DMS153 treated with DMSO at 0.1 percent for 48 hours (cell line): ENCODE measurements around the gene UBA52.
"Not testable (repeated sequence)": the region's sequence is repeated elsewhere in the genome, so short reads cannot be mapped to it uniquely, and the experiment has no call there.

Experiments used
- DNase-seq: peaks from one replicate; lab custom pipeline; 2025; ENCODE audit not compliant: unreplicated experiment; lab: John Stamatoyannopoulos, UW

The UBA52 gene

GRCh38 chr19:18571564-18572344, at the start of gene UBA52:
TSS of gene UBA52 (plus strand) at chr19:18571857. CDS start at chr19:18573301, 1,444 bp downstream.
- peak; percentile 89 for DNase-seq

DNA sequence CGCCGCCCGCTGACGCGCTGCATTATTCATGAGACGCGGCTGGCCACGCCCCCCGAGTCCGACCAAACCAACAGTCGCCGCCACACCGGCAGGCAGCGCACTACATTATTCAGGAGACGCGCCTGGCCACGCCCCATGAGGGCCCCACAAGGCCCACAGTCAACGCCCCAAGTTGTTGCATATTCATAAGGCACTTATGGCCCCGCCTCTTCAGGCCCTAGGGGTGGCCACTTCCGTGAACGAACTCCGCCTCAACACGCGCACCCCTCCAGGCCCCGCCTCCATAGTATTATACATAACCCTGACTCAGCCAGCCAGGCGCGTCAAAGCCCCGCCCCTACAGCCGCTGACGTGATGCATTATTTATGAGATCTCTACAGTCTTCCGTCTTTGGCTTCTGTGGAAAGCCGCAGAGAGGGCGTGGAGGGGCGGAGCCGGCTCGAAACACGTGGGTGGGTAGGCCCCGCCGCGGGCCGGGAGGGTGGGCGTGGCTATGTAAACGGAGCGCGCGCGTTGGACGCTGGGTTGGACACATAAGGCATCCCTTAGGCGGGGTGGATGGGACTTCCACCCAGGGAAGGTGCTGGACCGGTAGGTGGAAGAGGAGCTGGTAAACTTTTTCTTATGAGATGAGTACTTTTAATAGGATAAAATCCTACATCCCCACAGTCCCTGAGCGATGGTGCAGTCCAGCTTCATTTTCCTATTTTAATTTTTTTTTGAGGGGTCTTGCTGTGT, 49.4 kb upstream of the UBA52 start:
- peak; percentile 98 for DNase-seq

DNA sequence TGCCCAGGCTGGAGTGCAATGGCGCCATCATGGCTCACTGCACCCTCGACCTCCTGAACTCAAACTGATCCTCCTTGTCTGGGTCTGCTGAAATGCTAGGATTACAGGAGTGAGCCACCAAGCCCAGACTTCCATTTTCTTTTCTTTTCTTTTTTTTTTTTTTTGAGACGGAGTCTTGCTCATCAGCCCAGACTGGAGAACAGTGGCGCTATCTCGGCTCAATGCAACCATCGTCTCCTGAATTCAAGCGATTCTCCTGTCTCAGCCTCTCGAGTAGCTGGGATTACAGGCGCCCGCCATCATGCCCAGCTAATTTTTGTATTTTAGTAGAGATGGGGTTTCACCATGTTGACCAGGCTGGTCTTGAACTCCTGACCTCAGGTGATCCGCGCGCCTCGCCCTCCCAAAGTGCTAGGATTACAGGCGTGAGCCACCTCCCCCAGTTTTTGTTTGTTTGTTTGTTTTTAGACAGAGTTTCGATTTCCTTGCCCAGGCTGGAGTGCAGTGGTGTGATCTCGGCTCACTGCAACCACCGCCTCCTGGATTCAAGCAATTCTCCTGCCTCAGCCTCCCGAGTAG, 48.7 kb upstream of the UBA52 start:
- not testable (repeated sequence) for DNase-seq

DNA sequence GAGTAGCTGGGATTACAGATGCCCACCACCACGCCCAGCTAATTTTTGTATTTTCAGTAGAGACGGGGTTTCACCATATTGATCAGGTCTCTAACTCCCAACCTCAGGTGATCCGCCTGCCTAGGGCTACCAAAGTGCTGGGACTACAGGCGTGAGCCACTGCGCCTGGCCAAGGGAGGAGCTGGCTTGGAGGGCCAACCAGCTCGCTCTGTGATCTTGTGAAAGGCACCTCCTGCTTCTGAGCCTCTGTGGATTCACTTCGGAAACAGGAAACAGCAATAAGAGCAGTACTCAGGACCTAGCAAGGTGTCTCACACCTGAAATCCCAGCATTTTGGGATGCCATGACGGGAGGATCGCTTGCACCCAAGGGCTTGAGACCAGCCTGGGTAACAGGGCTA, 47.8 kb upstream of the UBA52 start:
- no peak for DNase-seq

GRCh38 chr19:18526316-18526715, 45.3 kb upstream of the UBA52 start:
- no peak for DNase-seq

GRCh38 chr19:18529782-18530181, 41.9 kb upstream of the UBA52 start:
- DNase-seq, result no peak

GRCh38 chr19:18531485-18531884, 40.2 kb upstream of the UBA52 start:
- DNase-seq, result no peak

DNA sequence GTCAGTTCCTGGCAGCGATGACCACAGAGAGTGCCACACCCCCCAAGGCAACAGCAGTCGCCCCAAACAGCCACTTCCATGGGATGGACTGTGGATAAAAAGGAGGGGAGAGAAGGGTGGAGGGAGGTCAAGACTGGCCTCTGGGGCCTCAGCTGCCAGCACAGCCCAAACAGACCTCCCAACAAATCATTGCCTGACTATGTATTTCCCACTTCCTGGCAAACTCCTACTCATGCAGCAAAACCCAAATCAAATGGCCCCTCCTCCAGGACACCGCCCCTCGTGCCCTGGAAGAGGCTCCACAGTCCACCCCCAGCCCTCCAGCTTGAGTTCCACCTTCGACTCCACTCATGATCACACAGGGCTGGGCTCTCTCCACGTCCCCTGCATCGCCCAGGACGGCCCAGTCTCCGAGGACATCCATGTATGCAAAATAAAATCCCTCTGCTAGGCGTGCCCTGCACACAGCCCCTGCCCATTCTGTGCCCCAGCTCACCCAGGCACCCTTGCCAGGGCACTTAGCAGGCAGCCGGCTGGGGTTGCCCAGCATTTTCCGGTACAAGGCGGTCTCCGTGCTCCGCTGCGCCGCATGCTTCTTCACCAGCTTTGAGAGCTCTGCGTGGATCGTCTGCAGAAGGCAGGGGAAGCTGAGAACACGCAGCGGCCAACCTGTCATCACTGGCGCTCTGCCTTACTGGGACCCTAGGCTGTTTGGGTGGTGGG, 39.3 kb upstream of the UBA52 start:
- DNase-seq, result no peak

DNA sequence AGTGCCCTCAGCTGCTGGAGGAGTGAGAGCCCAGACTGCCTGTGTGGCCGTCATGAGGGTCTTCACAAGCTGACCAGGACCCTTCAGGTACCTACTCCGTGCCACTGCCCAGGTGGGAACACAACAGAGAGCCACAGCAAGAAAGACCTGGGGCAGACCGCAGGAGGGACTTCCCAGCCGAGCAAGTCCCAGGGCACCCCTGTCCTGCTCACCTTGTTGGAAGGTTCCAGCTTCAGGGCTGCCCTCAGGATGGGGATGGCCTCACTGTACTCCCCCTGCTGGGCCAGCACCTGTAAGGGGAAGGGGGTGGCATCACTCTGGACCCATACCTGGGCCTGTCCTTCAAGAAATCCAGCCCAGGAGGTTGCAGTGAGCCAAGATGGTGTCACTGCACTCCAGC, 38.6 kb upstream of the UBA52 start:
- DNase-seq, result no peak

DNA sequence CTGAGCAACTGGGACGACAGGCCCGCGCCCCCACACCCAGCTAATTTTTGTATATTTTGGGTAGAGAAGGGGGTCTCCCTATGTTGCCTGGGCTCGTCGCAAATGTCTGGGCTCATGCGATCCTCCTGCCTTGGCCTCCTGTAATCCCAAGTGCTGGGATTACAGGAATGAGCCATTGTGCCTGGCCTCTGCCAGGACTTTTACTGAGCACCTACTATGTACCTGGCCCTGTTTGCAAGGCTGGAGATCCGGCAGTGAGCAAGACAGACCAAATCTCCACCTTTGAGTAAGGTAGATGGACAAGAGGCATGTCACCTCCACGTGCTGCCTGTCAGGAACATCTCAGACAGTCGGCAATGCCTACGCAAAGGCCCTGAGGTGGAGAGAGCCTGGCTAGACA, 35.2 kb upstream of the UBA52 start:
- no peak for DNase-seq

DNA sequence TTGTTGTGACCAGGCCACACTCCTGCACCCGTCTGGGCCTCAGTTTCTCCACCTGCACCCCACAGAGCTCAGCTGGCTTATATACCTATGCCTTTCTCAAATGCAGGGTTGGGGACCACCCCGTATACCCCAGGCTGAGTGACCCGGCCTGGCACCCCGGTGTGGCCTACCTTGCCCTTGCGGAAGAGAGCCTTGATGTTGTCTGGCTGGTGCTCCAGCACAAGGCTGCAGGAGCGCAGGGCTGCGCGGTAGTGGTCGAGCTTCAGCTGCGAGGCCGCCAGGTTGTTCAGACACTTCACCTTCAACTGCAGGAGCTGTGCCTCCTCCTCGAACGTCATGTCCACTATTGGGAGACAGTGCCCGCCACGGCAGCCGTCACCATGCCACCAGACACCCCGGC, 34.2 kb upstream of the UBA52 start:
- DNase-seq, result no peak

- no peak for DNase-seq
These were observed 33.5 kb upstream of the UBA52 start for GRCh38 chr19:18538115-18538514.

- DNase-seq, result no peak
These were observed 32.3 kb upstream of the UBA52 start for GRCh38 chr19:18539372-18539771.

DNA sequence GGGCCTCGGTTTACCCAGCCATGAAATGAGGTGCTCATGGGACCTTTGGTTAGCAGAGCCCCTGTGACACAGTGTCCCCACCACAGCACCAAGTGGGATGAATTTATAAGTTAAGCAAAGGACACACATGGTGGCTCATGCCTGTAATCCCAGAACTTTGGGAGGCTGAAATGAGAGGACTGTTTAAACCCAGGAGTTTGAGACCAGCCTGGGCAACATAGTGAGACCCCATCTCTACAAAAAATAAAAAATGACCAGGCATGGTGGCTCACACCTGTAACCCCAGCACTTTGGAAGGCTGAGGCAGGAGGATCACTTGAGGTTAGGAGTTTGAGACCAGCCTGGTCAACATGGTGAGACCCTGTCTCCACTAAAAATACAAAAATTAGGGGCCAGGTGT, 31.5 kb upstream of the UBA52 start:
- DNase-seq, result not testable (repeated sequence)

- no peak for DNase-seq
These were observed 30.2 kb upstream of the UBA52 start for GRCh38 chr19:18541258-18541991.

GRCh38 chr19:18541992-18542940, 29.4 kb upstream of the UBA52 start:
- DNase-seq, result no peak

GRCh38 chr19:18542941-18543813, 28.5 kb upstream of the UBA52 start, which contains the start of gene FKBP8:
TSS of gene FKBP8 (minus strand) at chr19:18543573. CDS start at chr19:18541970, 1,603 bp downstream.
- DNase-seq, result peak; percentile 53

GRCh38 chr19:18543814-18544475, 27.7 kb upstream of the UBA52 start:
- DNase-seq, result no peak
